IPS-NIHi7 (cell line): ENCODE measurements around the gene TMEM151A.
A peak's percentile ranks its signal among the peaks of the same experiment; 100 is the strongest.

Source experiments
- DNase-seq: peaks from one replicate; pipeline ENCODE4 v3.0.0; 2012; ENCODE audit warnings: mixed read lengths; ENCODE audit errors: extremely low spot score

The TMEM151A gene

DNA sequence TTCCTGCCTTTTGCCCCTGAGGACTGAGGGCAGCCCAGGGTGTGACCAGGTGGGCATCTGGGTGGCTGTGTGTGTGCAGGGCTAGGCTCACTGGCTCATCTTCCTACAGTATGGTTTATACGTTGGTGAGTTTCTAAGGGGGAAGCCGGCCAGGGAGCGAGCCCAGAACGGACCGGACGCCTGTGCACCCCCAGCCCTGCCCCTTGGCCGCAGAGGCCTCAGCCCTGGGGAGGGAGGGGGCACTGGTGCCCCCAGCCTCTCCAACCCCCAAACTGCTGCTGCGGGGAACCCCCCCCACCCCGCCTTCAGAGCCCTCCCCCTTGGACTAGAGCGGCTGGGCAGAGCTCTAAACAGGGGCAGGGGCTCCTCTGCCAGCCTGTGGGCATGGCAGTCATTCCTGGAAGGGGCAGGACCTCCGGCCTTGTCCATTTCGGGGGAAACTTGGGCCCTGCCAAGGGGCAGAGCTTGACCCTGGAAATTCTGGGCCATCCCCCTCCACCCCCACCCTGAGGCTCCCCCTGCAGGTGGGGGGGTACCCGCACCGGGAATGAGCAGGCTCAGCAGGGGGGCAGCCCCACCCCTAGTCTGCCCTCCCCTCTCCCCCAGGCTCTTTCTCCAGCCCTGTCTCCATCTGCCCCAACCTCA is 8.1 kb upstream of the TMEM151A start:
- no peak for DNase-seq

DNA sequence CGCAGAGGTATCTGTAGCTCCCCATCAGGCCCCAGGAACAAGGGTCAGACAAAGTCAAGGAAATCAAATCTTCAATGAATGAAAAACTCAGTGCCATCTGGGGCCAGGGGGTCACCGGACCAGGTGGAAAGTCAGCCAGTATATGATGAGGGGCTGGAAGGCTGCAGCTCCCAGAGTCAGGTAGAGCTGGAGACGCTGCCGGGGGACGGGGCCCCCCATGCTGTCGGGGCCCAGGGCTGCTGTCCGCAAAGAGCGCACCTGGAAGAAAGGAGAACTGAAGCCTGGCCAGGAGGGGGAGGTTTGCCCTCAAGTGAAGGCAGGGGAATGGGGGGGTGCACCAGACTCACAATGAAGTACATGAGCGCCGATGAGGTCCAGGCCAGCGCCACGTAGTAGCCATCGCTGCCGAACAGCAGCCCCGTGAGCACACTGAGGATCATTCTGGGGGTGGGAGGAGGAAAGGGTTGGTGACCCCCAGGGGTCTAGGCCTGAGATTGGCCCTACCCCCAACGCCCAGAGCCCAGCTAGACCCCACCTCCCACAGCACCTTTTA is 7.1 kb upstream of the TMEM151A start:
- no peak for DNase-seq

DNA sequence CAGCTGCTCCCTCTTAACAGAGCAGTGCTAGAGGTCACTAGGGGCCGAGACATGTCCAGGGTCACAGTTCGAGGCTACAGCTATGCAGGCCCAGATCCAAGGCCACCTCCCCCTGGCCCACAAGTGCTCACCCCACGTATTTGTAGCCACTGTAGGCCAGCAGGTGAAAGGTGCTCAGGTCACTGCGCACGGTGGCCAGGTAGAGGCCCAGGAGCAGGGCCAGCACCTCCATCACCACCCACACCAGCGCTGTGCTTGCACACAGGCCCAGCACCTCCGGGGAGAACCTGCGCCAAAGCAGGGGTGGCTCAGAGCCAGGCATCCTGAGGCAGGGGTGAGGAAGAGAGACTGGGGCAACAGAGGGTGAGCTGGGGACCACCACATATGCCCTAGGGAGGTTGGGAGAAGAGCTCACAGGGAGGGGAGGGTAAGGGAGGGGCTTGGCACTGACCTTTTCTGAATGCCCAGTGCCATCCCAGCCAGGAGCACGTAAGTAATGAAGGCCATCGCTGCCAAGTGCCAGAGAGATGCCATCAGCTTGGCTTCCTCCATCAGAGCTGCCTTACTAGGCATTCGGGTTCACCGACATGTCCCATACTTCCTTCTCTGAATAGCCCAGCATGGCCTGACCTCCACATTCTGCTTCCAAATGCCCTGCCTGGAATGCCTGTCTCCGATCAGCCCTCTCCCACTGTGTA is 6.3 kb upstream of the TMEM151A start:
- no peak for DNase-seq

DNA sequence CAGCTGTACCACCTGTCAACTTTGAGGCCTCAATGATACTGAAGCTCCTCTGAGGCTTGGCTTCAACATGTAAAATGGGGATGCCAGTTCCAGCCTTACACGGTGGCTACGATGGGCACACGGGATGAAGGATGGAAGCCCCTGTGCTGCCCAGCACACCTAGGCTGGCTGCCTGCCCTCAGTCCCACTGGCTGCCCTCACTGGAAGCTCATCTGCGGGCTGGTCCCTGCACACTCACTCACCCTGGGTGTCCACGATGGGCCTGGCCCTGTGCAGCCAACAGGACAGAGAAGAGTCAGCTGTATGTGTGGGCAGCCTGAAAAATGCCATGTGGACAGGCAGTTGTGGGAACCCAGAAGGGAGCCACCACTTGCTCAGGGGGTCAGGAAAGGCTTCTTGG is 5.0 kb upstream of the TMEM151A start:
- DNase-seq = no peak

DNA sequence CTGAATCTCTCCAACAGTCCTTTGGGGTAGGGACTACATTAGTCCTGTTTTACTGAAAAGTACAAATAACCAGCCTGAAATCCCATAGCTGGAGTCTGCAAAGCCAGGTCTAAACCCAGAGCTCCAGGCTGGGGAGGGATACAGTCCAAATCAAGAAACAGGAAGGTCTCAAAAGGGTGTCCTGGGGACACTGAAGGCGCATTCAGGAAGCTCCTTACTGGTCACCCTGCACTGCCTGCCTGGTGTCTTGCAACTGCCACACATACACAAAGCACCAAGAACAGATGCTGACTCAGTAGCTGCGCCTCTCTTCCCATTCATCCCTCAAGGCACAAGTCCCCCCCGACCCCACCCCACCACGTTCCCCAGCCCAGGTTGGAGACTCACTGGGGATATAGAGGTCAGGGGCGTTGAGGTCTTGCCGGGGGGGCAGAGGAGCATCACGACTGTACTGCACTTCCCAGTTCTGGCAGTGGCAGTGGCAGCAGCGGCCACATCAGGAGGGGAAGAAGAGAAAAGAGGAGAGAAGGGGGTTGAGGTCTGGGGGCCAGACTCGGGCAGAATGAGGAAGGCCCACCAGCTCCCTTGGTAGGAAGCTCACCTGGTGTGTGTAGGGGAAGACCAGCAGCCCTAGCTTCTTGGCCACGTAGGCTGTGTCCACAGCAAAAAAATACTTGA is 4.3 kb upstream of the TMEM151A start:
- no peak for DNase-seq

DNA sequence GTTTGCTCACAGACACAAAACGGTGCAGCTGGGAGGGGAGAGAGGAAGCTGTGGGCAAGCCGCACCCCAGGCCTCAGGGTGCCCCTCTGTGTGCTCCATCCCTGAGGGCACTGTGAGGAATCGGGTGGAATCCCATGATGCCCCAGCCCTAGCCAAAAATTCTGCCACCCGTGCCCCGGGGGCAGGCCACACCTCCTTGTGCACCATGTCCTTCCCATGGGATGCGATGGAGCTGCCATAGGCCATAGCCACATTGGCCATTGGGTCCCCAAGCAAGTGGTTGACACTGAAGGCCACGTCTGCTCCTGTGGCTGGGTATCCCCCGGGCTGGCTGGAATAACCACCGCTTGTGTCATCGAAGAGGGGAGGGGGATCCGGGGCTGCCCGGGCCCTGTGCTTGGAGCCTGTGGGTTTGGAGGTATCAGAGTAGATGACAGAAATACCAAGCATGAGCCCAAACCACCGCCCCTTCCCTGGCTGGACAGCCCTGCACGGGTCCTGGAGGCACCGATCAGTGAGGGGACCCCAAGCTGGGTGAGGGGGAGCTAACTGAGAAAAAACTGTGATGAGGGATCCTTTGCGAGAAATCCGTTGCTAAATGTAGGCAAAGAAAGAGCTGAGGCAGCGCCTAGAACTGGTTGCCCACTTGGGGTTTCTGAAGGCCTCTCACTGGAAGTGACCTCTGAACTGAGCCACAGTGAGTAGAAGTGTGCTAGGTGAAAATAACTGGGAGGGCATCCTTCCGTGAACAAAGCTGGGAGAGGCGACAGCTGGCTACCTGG is 3.6 kb upstream of the TMEM151A start:
- no peak for DNase-seq

DNA sequence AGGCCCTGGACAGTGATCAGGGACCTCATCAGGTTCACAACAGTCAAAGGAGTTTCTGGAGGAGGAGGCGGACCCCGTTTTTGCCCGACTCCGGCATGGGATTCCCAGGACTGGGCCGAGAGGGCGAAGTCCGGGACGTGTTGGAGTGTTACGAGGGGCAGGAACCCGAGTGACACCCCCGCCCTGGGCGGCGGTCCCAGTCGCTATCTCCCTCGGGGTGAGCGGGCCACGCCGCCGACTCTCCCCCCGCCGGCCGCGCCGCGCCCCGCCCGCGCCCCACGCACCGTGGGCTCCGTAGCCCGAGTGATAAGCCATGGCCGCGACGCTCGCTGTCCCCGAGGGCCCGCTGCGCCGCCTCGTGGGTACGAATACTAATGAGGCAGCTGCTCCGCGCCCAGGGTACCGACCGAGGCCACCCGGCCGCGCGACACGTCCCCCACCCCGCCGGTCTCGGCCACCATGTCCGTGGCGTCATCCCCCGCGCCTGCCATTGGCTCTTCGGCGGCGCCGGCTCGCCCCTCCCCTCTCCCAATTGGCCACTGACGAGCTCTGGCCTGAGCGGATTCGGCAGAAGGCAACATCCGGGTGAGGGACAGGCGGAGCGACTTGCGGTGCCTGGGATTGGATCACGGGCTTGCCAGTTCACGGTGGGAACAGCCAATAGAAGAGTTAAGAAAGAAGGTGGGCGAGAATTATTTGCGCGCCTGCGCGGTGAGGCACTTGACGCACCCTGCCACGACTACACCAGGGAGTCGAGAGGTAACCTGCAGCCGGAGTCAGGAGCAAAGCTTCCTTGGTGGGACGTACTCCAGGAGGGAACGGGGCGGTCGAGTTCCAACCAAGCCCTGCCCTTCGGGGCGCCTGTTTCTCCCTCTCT is 2.8 kb upstream of the TMEM151A start, which contains the start of gene YIF1A:
Gene YIF1A, minus strand, starts transcription at position 473 of the 877 bp plus-strand sequence. Its CDS starts 158 bp downstream, at position 315.
- DNase-seq = peak; percentile 100

DNA sequence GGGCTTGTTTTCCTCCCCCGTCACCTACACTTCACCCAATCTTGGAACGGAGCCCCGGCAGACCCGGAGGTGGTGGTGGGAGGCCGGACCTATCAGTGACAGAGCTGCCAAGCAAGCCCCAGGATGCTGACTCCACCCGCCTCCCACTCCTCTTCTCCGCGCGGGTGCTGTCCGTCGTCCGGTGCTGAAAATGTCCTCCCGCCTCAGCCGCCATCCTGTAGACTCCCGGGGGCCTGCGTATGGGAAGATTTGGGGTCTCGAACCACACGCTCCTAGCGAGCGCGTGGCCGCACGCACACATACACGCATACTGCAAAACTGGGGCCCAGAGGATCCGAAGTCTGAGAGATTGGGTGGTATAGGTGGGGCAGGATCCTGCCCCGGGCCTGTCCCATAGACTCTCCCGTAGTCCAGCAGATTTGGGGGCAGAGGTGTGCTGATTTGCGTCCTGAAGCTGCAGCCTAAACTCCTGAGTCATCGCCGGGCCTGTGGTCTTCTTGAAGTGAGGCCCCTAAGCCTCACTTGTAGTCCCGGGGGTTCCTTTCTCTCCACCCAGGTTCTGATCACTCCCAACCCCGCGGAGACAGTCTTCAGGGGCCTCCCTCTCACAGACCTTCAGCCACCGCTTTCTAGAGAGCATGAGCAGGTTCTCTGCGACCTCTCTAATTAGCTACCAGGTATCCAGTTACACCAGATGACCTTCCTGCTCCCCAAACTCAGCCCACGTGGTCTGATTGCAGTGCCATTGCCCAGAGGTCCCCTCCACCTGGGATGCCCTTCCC is 2.0 kb upstream of the TMEM151A start:
- peak; percentile 91 for DNase-seq

DNA sequence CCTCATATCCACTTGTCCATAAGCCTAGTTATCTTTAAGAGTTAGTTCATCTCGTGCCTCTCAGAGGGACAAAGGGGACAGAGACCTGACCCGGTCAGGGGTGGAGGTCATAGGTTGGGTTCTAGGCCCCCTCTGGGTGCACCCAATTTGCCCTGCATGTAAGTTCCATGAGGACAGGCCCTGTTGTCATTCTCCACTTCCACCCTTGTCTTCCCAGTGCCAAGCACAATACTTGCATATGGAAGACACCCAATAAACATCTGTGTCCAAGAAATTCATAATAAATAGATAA is 1.4 kb upstream of the TMEM151A start:
- no peak for DNase-seq

DNA sequence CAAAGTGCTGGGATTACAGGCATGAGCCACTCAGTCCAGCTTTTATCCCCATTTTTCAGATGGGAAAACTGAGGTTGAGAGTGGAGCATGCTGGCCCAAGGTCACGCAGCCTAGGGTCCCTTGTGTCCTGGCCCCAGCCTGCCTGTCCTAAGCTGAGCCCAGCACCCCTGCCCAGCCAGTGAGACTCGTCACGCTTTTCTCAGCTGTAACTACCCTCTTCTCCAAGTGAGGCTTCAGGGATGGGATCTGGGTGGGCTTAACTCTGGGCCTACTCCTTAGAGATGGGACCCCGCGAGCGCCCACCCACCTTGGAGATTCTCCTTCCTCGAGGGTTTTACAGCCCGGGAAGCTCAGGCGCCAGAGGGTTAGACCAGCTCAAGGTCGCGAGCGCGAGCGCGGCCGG is 390 bp upstream of the TMEM151A start:
- no peak for DNase-seq

DNA sequence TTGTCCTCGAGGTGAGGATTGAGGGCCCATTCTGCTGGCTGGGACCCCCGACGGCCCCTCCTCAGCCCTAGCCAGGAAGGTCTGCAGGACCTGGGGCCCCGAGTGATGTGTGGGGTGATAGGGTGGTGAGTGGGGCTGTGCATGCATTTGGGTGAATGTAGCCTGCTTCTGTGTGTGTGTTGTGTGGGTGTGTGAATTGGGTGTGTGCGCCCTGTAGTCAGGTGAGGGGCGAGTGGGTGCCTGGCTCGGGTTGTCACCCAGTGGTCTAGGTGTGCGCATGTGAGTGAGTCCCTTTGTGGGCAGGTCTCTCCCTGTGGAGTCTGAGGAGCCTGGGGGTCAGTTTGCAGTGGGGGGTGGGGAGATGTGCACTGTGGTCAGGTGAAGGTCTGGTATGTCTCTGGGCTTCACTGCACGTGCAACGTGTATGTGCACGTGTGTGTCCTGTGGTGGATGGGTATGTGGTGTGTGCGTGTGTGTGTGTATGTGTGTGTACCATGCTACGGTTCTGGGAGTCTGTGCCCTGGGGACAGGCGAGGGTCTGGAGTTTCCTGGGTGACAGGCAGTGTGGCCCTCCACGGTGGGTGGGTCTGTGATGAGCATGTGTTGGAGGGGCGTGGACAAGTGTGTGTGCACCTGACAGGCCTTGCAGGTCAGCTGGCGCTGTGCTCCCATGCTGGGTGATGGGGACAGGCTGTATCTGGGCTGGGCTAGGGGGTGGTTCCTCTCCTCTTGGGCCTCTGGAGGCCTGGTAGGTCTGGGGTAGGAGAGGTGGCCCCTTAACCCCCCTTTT is 1.0 kb downstream of the TMEM151A start:
- DNase-seq = no peak

DNA sequence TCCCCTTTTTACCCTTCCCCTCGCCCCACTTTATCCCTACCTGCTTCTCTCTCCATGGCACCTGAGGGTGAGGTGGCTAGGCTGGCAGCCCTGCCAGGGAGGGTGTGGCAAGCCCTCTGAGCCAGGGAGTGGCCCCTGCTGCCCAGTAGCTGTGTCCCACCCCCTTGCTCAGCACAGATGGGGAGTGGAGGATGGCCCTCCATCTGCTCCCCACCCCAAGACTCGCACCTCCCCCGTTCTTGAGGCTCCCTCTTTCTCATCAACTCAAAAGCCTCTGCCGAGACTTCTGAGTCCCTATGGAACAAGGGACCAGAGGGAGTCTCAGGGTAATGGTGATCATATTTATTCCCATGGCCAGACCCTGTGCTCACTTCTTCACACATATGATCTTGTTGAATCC is 1.7 kb downstream of the TMEM151A start:
- DNase-seq = no peak

DNA sequence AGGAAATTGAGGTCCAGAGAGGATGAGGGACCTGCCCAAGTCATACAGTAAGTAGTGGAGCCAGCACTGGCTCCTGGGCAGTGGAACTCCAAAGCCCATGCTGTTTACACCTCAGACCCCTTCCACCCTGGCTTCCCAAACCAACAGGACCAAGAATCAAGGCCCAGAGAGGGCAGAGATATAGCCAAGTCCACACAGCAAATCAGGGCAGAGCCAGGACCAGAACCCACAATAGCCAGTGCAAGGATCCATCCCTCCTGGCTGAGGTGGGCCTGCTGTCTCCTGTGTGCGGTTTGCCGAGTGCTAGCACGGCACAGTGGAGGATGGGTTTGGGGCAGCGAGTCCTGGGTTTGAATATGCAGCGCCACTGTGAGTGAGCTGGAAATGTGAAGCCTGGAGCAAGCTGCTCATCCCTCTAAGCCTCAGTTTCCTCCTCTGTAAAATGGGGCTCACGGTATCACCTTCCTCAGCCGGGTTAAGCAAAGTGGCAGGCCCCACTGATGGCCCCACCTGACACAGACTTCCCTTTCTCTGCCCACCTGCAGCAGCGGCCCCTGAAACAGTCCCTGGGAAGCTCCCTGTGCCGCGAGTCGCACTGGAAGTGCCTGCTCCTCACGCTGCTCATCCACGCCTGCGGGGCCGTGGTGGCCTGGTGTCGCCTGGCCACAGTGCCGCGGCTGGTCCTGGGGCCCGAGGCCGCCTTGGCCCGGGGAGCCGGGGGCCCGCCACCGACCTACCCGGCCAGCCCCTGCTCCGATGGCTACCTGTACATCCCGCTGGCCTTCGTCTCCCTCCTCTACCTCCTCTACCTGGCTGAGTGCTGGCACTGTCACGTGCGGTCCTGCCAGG is 2.3 kb downstream of the TMEM151A start:
- no peak for DNase-seq

DNA sequence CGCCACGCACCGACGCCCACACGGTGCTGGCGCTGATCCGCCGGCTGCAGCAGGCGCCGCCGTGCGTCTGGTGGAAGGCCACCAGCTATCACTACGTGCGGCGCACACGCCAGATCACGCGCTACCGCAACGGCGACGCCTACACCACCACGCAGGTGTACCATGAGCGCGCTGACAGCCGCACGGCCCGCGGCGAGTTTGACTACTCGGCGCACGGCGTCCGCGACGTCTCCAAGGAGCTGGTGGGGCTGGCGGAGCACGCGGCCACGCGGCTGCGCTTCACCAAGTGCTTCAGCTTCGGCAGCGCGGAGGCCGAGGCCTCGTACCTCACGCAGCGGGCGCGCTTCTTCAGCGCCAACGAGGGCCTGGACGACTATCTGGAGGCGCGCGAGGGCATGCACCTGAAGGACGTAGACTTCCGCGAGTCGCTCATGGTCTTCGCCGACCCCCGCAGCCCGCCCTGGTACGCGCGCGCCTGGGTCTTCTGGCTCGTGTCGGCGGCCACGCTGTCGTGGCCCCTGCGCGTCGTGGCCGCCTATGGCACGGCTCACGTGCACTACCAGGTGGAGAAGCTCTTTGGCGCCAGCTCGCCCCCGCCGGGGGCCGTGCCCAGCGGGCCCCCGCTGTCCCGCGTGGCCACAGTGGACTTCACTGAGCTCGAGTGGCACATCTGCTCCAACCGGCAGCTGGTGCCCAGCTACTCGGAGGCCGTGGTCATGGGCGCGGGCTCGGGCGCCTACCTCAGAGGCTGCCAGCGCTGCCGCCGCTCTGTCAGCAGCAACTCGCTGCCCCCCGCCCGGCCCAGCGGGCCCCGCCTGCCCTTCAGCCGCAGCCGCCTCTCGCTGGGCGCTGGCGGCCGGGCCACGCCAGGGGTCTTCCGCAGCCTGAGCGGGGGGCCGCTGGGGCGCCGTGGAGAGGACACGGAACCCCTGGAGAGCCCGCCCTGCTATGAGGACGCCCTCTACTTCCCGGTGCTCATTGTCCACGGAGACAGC is 3.2 kb downstream of the TMEM151A start:
- DNase-seq = no peak

DNA sequence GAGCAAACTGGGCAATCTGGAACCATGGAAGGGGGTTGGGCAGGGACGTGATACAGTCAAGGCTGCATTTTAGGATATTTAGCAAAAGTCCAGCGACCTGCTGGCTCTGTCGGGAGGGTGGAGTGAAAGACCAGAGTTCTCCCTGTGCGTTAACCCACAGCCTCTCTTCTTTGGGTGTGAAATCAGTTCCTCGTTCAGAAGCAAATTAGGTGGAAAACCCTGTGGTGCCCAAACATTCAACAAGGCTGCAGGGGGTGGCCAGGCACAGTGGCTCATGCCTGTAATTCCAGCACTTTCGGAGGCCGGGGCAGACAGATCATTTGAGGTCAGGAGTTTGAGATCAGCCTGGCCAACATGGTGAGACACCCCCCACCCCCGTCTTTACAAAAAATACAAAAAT is 5.9 kb downstream of the TMEM151A start:
- no peak for DNase-seq

DNA sequence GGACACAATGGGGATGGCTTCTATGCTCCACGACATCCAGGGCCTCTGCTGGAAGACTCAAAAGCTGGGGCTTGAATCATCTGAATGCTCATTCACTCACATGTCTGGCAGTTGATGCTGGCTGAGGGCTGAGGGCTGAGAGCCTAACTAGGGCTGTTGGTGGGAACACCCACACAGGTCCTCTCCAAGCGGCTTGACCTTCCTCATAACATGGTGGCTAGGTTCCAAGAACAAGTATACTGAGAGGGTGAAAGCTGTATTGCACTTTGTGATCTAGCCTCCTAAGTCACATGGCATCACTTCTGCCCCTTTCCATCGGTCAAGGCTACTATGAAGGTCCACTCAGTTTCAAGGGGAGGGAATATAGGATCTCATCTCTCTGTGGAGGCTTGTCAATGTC is 7.5 kb downstream of the TMEM151A start:
- no peak for DNase-seq

DNA sequence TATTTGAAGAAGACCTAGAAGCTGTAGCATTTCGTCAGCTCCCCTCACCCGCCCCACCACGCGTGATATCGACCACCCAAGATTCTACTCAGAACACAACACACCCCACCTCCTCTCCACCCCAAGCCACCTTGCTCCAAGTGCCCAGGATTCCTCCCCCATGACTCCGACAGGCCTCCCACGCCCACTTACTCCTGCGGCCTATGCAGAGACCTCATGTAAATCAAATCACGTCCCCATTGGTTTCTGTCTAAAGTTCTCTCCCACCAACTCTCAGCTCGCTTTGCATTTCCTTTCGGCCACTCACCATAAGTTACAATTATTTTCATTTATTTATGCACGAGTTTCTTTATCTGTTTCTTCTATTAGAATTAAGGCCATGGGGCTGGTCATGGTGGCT is 11.0 kb downstream of the TMEM151A start:
- no peak for DNase-seq
